K562 treated with DMSO at 1 percent for 12 hours (cell line): ENCODE measurements around the gene C5AR1. TPM values are rescaled to one million over a fixed set of nuclear protein-coding genes. Genes with fewer than 3 reads are reported as not detected.

Source experiments
- total RNA-seq: library from RNA; unstranded; fragments of 300-600 nt; gene quantifications from 2 replicates; pipeline ENCODE4 v1.2.3, GENCODE V29; 2022; ENCODE audit not compliant: insufficient read depth

The C5AR1 gene
- 0.83 and 0.90 TPM in 2 replicates for total RNA-seq

DNA sequence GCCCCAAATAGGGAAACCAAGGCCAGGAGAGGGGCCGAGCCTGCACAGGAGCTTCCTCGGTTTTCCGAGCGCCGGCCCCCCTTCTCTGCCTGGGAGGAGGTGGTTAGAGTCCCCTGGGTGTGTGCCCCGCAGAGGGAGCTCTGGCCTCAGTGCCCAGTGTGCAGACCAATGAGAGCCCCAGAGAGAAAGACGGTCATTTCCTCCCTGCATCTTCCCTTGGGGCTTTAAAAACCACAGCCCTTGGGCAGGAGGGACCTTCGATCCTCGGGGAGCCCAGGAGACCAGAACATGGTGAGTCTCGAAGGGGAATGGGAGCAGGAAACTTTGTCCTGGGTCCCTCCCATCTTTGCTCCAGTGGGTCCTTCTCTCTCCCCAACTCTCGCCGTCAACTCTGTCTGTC, at the start of gene C5AR1:
Gene C5AR1, plus strand, starts transcription at position 254 of the 400 bp plus-strand sequence. Its CDS starts 35 bp downstream, at position 289.

DNA sequence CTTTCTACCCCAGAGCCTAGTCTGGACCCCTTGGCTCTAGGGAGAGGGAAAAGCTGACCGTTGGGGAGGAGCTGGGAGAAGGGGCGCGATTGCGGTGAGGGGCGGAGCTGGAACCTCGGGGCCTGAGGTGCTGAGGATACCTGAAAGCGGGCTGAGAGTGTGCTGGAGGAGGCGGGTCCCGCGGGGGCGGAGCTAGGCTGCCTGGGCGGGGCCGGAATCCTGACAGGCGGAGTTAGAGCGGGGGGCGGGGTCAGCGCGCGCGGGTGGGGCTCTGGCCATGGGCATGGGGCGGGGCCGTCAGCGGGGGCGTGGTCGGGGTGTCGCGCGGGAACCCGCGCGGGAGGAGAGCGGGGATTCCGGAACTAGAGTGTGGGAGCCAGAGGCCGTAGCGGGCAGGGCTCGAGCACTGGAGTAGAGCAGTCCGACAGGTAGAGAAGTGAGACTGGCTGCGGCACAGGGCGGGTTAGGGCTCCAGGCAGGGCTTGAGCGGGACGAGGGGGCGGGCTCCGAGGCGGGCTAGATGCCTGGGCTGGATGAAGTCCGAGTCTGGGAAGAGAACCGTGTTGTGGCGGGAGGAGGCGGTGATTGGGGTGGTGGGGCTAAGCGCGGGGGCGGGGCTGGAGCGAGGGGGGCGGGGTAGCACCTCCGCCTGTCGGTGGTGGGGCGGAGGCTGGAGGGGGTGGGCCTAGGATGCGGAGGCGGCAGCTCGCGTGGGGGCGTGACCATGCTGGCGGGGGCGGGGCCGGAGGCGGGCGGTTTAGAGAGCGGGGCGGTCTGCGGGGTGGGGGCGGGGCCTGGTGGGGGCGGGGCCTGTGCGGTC, 35.4 kb upstream of the C5AR1 start, which contains the start of gene INAFM1:
Gene INAFM1, plus strand, starts transcription at position 815 of the 820 bp plus-strand sequence. CDS start 35 bp downstream, outside the sequence.

DNA sequence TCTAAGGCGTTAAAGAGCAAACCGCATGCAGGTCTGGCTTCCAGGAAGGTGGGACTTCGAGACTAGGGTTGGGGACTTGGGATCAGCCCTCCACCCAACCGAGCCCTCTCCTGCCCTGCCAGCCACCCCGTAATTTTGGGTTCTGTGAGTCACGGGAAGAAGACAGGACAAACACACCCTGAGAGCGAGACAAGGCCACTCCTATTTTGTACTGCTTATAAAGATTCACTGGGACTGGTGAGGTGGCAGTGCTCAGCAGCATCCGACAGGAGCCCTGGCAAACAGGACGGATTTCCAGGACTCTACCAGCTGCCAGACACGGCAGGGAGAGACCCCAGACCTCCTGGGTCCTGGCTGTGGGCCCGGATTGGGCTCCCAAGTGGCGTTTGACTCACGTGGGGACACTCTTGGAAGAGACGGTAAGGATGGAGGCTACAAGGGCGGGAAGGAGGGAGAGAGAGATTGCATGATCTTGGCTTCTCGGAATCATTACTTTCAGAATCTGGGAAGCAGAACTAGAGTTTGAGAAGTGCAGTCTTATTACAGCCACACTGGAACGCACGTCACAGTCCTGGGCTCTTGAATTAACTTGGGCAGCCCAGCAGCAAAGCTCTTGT, 22.4 kb downstream of the C5AR1 start, which contains the start of gene C5AR2:
Gene C5AR2, plus strand, starts transcription at position 245 of the 617 bp plus-strand sequence. CDS start 8,625 bp downstream, outside the sequence.

DNA sequence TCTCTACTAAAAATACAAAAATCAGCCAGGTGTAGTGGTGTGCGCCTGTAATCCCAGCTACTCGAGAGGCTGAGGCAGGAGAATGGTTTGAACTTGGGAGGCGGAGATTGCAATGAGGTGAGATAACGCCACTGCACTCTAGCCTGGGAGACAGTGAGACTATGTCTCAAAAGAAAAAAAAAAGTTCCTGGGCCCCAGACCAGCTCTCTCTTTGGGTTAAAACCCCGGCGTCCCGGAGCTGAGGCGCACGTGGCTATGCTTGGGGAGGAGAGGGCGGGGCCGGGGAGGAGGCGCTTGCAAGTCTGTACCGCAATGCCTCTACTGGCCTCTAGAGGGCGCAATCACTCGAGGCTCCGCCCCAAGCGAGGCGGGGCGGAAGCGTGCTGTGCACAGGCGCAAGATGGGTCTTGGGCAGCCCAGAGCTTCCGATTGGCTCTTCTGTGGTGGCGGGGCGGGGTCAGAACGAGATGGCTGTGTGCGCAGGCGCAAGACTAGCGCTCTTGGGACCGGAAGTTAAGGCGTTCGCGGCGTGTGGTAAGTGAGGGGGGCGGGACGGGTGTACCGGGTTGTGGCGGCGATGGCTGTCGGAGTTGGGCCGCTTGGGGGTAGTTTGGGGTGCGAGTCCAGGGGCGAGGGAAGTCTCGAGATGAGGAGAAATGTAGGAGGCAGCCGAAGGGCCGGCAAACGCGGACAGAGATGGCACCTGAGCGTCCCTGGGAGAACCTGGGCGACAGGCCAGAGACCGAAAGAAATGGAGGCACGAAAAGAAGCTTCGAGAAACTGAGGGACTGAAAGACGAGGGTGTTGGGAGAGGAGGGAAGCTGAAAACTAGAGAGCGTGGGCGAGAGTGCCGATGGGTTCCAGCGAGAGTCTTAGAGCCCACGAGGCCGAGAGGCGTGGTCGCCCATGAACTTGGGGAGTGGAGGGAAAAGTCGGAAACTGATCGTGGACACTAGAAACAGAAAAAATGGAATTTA, 39.4 kb downstream of the C5AR1 start, which contains the start of gene DHX34:
Gene DHX34, plus strand, starts transcription at position 497 of the 977 bp plus-strand sequence. CDS start 3,716 bp downstream, outside the sequence.

Other genes starting within 250 kb of the C5AR1 start
- 4.5 and 12.8 TPM in 2 replicates for gene ZC3H4, start 196.1 kb upstream of the C5AR1 start, total RNA-seq
- 225 and 266 TPM in 2 replicates for gene SAE1, start 179.0 kb upstream of the C5AR1 start, total RNA-seq
- 40.8 and 44.7 TPM in 2 replicates for gene BBC3, start 78.7 kb upstream of the C5AR1 start, total RNA-seq
- 16.5 and 20.8 TPM in 2 replicates for gene CCDC9, start 53.3 kb upstream of the C5AR1 start, total RNA-seq
- gene INAFM1, start 35.0 kb upstream of the C5AR1 start, total RNA-seq = 24.7 and 36.8 TPM in 2 replicates
- gene C5AR2, start 22.3 kb downstream of the C5AR1 start, total RNA-seq = 0.17 TPM in 1 of 2 replicates, not detected in the other
- gene DHX34, start 39.5 kb downstream of the C5AR1 start, total RNA-seq = 10.3 and 16.7 TPM in 2 replicates
- gene MEIS3, start 109.7 kb downstream of the C5AR1 start, total RNA-seq = 4.2 and 5.2 TPM in 2 replicates
- gene SLC8A2, start 162.0 kb downstream of the C5AR1 start, total RNA-seq = 0.42 and 0.56 TPM in 2 replicates
- gene KPTN, start 174.4 kb downstream of the C5AR1 start, total RNA-seq = 6.4 and 8.5 TPM in 2 replicates
- gene NAPA, start 205.2 kb downstream of the C5AR1 start, total RNA-seq = 126 and 144 TPM in 2 replicates